Stomach (tissue), 4 donors: Measurements from ENCODE around the gene KPNA5.

Experiments used
- CTCF ChIP-seq, 7 experiments: fragments of 450-650 bp in 4 of 7; fragments of 200-600 bp in 3 of 7; sonication (generic) in 3 of 7; IDR thresholded peaks; one replicate each; pipeline ENCODE4 v1.5.1; 2016 to 2019; ENCODE audit warnings: antibody characterized with exemption in 7 of 7, control low read depth in 2 of 7, mild to moderate bottlenecking in 1 of 7
- EP300 ChIP-seq: sonication (generic); formaldehyde crosslinking; IDR thresholded peaks from one replicate; pipeline ENCODE4 v1.6.1; 2017; ENCODE audit warnings: antibody characterized with exemption
- POLR2A ChIP-seq, 4 donors: fragments of 450-650 bp; IDR thresholded peaks; one replicate each; pipeline ENCODE4 v1.6.1; 2016; ENCODE audit warnings: antibody characterized with exemption in 4 of 4, control low read depth in 2 of 4, mild to moderate bottlenecking in 1 of 4, moderate library complexity in 1 of 4
- POLR2AphosphoS5 ChIP-seq, 3 donors: sonication (generic); formaldehyde crosslinking; IDR thresholded peaks; one replicate each; pipeline ENCODE4 v1.6.1; 2016; ENCODE audit warnings: antibody characterized with exemption in 3 of 3

GRCh38 chr6:116685437-116685993, 4.5 kb downstream of the KPNA5 start:
- TF ChIP-seq CTCF (IDR thresholded peaks at IDR 0.05), result no peak
- TF ChIP-seq EP300, result no peak
- TF ChIP-seq POLR2AphosphoS5 (IDR thresholded peaks at IDR 0.05), result no peak
- no peak for TF ChIP-seq POLR2A (IDR thresholded peaks at IDR 0.05)
